ENCODE data around the gene ZNF692. TPM values are rescaled to one million over a fixed set of nuclear protein-coding genes. Genes with fewer than 3 reads are reported as not detected.

Gene ZNF692
- total RNA-seq, 1 experiment from 2014 or later, result 59.1 TPM

GRCh38 chr1:248873993-248874533 is 15.2 kb upstream of the ZNF692 start (continued):
- no peak for TF ChIP-seq TEAD4 (CRISPR knock-in tag; IDR thresholded peaks at IDR 0.05)
- 0 out of 2 replicates have a peak, but pooled peaks have one; percentile 22 for TF ChIP-seq ETV6 (CRISPR knock-in tag; IDR thresholded peaks at IDR 0.05)
- no peak for TF ChIP-seq ZNF416 (CRISPR knock-in tag; IDR thresholded peaks at IDR 0.05)
- no peak for TF ChIP-seq USF2 (CRISPR knock-in tag; IDR thresholded peaks at IDR 0.05)
- TF ChIP-seq SOX15 (CRISPR knock-in tag; IDR thresholded peaks at IDR 0.05), result no peak
- no peak for TF ChIP-seq ZNF512 (CRISPR knock-in tag; IDR thresholded peaks at IDR 0.05; ENCODE audit: borderline replicate concordance)
- no peak for TF ChIP-seq HMGXB4 (CRISPR knock-in tag; IDR thresholded peaks at IDR 0.05)
- no peak for TF ChIP-seq ZNF219 (CRISPR knock-in tag; IDR thresholded peaks at IDR 0.05; ENCODE audit: borderline replicate concordance)
- TF ChIP-seq CDX4 (CRISPR knock-in tag; IDR thresholded peaks at IDR 0.05; ENCODE audit: borderline replicate concordance), result no peak
- TF ChIP-seq SMAD4 (CRISPR knock-in tag; IDR thresholded peaks at IDR 0.05), result no peak
- TF ChIP-seq RELA (CRISPR knock-in tag; IDR thresholded peaks at IDR 0.05; ENCODE audit: borderline replicate concordance), result no peak
- TF ChIP-seq FOXP1 (CRISPR knock-in tag; IDR thresholded peaks at IDR 0.05; ENCODE audit: borderline replicate concordance), result no peak
- no peak for TF ChIP-seq PREB (CRISPR knock-in tag; IDR thresholded peaks at IDR 0.05; ENCODE audit: borderline replicate concordance)
- no peak for TF ChIP-seq ZNF263 (CRISPR knock-in tag; IDR thresholded peaks at IDR 0.05; ENCODE audit: low read depth)
- no peak for TF ChIP-seq NR1H2 (CRISPR knock-in tag; IDR thresholded peaks at IDR 0.05)
- no peak for TF ChIP-seq AR (CRISPR knock-in tag; IDR thresholded peaks at IDR 0.05)
- TF ChIP-seq ZNF121 (CRISPR knock-in tag; IDR thresholded peaks at IDR 0.05), result no peak
- TF ChIP-seq ZNF671 (CRISPR knock-in tag; IDR thresholded peaks at IDR 0.05), result peak; percentile 44; the same call in 1 of the 2 replicates
- TF ChIP-seq SP1 (CRISPR knock-in tag; conservative IDR thresholded peaks at IDR 0.05), result peak; percentile 55
- TF ChIP-seq NFYB (CRISPR knock-in tag; conservative IDR thresholded peaks at IDR 0.05; ENCODE audit: low read depth), result no peak
- no peak for TF ChIP-seq MXD4 (CRISPR knock-in tag; IDR thresholded peaks at IDR 0.05; ENCODE audit: borderline replicate concordance)
- no peak for TF ChIP-seq E2F1 (CRISPR knock-in tag; IDR thresholded peaks at IDR 0.05)
- no peak for TF ChIP-seq MAX (CRISPR knock-in tag; IDR thresholded peaks at IDR 0.05)
- no peak for TF ChIP-seq ATF6 (CRISPR knock-in tag; IDR thresholded peaks at IDR 0.05)
- no peak for TF ChIP-seq ZNF396 (CRISPR knock-in tag; IDR thresholded peaks at IDR 0.05; ENCODE audit: borderline replicate concordance)
- TF ChIP-seq GABPB1 (CRISPR knock-in tag; IDR thresholded peaks at IDR 0.05), result no peak
- TF ChIP-seq ZMAT4 (CRISPR knock-in tag; IDR thresholded peaks at IDR 0.05), result no peak
- no peak for TF ChIP-seq NR3C1 (CRISPR knock-in tag; conservative IDR thresholded peaks at IDR 0.05; ENCODE audit: low read depth)
